Omental fat pad (tissue), 4 donors: Measurements from ENCODE around the gene PLA2G2D. TPM values are rescaled to one million over a fixed set of nuclear protein-coding genes. Genes with fewer than 3 reads are reported as not detected.

Experiments used
- ATAC-seq: fragments of 150-250 bp; one replicate; pipeline ENCODE4 v1.9.1; 2016; ENCODE audit warnings: mild to moderate bottlenecking, moderate library complexity; ENCODE audit not compliant: low FRiP score
- DNase-seq: peaks from one replicate; pipeline ENCODE4 v3.0.0-alpha.2; 2019; ENCODE audit warnings: low spot score
- CTCF ChIP-seq, 3 donors: fragments of 450-650 bp; IDR thresholded peaks; one replicate each; pipeline ENCODE4 v1.5.1; 2016 to 2017; ENCODE audit warnings: antibody characterized with exemption in 3 of 3, mild to moderate bottlenecking in 3 of 3, moderate library complexity in 2 of 3
- total RNA-seq, 4 donors: library from RNA; depleted of rRNA; stranded (reverse); fragments of >200 nt; gene quantifications; one replicate each; pipeline ENCODE4 v1.1.0, GENCODE V29; 2016

Gene PLA2G2D
- total RNA-seq, 4 donors from 2014 or later, result not detected

GRCh38 chr1:20072771-20073170 lies 46.6 kb downstream of the PLA2G2D start:
- ATAC-seq (no peak), DNase-seq (no peak)
- TF ChIP-seq CTCF (IDR thresholded peaks at IDR 0.05), result no peak

GRCh38 chr1:20071416-20071815 lies 47.9 kb downstream of the PLA2G2D start:
- ATAC-seq, result no peak
- DNase-seq, result no peak
- no peak for TF ChIP-seq CTCF (IDR thresholded peaks at IDR 0.05)

GRCh38 chr1:20070357-20070756 lies 49.0 kb downstream of the PLA2G2D start:
- no peak for DNase-seq

GRCh38 chr1:20069874-20070273 lies 49.5 kb downstream of the PLA2G2D start, which contains the start of gene PLA2G5:
Gene PLA2G5 (plus strand): TSS chr1:20070194. CDS start chr1:20084831, 14,637 bp downstream.
- DNase-seq (no peak), ATAC-seq (no peak)
- no peak for TF ChIP-seq CTCF (IDR thresholded peaks at IDR 0.05)

More at GRCh38 chr1:20070357-20070756, 49.0 kb downstream of the PLA2G2D start:
- no peak for ATAC-seq
- no peak for TF ChIP-seq CTCF (IDR thresholded peaks at IDR 0.05)

- DNase-seq (no peak), ATAC-seq (no peak)
- no peak for TF ChIP-seq CTCF (IDR thresholded peaks at IDR 0.05)
Observed at GRCh38 chr1:20068722-20069121, 50.6 kb downstream of the PLA2G2D start.

- TF ChIP-seq CTCF (IDR thresholded peaks at IDR 0.05), result no peak
- DNase-seq (no peak), ATAC-seq (peak; percentile 65)
Observed at GRCh38 chr1:20063861-20064292, 55.5 kb downstream of the PLA2G2D start.

Other genes with a start within 250 kb of the PLA2G2D start
- gene OTUD3, start 237.1 kb downstream of the PLA2G2D start, total RNA-seq, result 1 to 10 TPM; 4.4 to 7.6 (median 5.3) TPM
- not detected for gene PLA2G2E, start 195.9 kb downstream of the PLA2G2D start, total RNA-seq
- gene PLA2G2A, start 139.9 kb downstream of the PLA2G2D start, total RNA-seq, result 100 to 1,000 TPM; 196 to 718 (median 477) TPM
- gene PLA2G5, start 49.3 kb downstream of the PLA2G2D start, total RNA-seq, result 10 to 100 TPM in 1 of 4 donors, 1 to 10 TPM in 2, under 1 TPM in 1; 0.60 to 14.5 (median 3.0) TPM
- not detected for gene PLA2G2F, start 19.8 kb upstream of the PLA2G2D start, total RNA-seq
- gene UBXN10, start 66.6 kb upstream of the PLA2G2D start, total RNA-seq, result 1 to 10 TPM in 2 of 4 donors, under 1 TPM in 2; 0.32 to 2.1 (median 1.2) TPM
- gene PLA2G2C, start 67.0 kb upstream of the PLA2G2D start, total RNA-seq, result not detected
- not detected for gene VWA5B1, start 171.3 kb upstream of the PLA2G2D start, total RNA-seq